Right lung (tissue), 5 donors: ENCODE results near the gene OSBPL3. TPM values are rescaled to one million over a fixed set of nuclear protein-coding genes. Genes with fewer than 3 reads are reported as not detected.

Experiments
- DNase-seq, 2 donors: peaks; one replicate each; pipeline ENCODE4 v3.0.0-alpha.2; 2013
- polyA plus RNA-seq, 5 donors: library from polyadenylated mRNA; unstranded; fragments of 120-200 nt; gene quantifications; one replicate each; pipeline versions ENCODE4 v1.2.1 to v1.2.3, GENCODE V29; 2013; ENCODE audit warnings: inconsistent platforms in 1 of 5, low replicate concordance in 1 of 5; ENCODE audit not compliant: insufficient read length in 5 of 5, insufficient read depth in 1 of 5

Gene OSBPL3
- polyA plus RNA-seq, 5 donors: 2.7 to 4.1 (median 3.3) TPM

- DNase-seq: no peak
These were observed 115.7 kb downstream of the OSBPL3 start for GRCh38 chr7:24864214-24864817.

- DNase-seq: no peak
These were observed 116.4 kb downstream of the OSBPL3 start for GRCh38 chr7:24863626-24864025.

- no peak for DNase-seq
These were observed 117.5 kb downstream of the OSBPL3 start for GRCh38 chr7:24862461-24862860.

GRCh38 chr7:24861336-24861735, 118.6 kb downstream of the OSBPL3 start:
- no peak for DNase-seq

GRCh38 chr7:24860611-24861010, 119.4 kb downstream of the OSBPL3 start:
- DNase-seq: no peak

- no peak for DNase-seq
These were observed 121.6 kb downstream of the OSBPL3 start for GRCh38 chr7:24858108-24858977.

DNA sequence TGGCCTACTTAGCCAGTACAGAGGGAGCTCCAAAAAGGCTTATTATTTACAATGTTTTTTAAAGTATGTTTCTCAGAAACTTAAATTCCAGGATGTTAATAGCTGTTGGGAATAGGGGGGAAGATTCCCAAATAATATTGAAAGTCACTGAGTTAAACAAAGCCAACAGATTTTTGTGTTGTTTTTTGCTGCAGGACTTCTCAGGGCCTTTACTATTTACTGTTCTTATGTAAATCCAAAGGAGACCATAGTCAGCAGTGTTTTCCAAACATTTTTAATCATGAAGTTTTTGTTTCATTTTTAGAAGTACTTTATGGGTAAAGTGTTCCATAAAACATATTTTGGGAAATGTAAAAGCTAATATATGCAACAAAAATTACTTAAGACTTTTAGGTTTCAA, 122.4 kb downstream of the OSBPL3 start:
- DNase-seq: no peak

DNA sequence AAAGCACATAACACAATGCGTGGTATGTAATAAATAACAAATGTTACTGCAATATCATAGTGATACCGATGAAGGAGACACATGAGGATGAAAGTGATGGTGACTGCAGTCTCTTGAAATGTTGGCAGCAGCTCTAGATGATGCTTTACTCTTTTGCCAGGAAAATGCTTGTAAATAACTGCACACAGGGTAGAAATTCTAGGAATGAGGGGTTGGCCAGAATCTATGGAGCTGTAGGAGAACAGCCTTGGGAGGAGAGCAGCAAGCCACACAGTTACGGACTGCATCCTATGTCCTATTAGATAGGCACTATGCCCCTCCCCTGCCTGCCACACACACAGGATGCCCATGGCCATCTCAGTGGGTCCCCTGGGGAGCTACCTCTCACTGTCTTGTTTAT, 125.1 kb downstream of the OSBPL3 start:
- DNase-seq: no peak

- no peak for DNase-seq
These were observed 128.2 kb downstream of the OSBPL3 start for GRCh38 chr7:24851786-24852185.

DNA sequence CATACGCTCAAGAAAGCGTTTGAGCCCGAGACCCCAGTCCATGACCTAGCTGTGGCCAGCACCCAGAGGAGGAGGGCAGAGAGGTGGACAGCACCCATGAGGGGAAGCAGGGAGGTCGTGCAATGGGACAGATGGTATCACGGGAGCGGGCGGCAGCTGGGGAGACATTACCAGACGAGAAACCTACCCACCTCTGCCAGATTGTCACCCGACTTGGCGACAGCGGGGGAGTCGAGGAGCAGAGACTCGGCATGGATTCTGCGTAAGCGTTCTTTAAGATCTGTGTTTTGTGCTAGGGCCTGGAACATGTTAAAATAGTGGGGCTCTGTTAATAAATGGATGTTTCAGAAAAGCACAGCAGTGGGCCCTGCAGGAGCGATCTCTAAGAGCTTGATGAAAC, 131.1 kb downstream of the OSBPL3 start:
- DNase-seq: no peak

DNA sequence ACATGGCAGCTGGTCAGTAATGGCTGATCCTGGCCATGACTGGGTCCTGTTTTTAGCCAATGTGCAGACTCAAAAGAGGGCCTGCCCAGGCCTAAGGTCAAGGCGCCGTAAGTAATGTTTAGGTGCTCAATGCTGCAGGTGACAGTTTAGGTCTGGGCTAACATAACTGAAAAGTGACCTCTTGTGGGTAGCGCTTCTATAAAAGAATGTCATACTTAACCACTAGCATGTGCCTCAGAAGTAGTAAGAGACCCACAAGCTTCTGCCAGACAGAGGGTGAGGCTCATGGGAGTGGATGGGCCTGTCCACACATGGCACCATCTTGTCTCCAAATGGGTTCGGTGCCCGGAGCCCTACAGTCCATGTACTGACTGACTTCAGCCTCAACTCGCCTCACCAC, 132.2 kb downstream of the OSBPL3 start:
- DNase-seq: no peak

DNA sequence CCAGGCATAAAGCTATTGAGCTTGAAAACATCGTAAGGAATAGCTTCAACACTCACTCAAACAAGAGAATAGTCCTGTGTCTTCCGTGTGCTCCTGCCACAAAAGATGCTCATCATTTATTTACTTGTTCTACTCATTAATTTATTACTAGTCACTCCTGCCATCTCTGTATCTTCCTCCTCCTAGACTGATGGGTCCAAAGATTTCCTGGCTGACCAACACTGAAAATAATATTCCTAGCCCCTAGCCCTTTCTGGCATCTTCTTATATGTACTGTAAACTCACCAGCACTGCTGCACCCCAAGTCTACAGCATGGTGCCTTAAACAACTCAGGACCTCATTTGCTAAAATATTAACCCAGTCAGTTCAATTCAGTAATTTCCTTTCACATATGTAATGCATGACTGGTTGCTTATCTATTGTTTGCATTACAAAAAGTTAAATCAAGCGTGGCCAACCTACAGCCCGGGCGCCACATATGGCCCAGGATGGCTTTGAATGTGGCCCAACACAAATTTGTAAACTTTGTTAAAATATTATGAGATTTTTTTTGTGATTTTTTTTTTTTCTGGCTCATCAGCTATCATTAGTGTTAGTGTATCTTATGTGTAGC, 136.1 kb downstream of the OSBPL3 start:
- no peak for DNase-seq

DNA sequence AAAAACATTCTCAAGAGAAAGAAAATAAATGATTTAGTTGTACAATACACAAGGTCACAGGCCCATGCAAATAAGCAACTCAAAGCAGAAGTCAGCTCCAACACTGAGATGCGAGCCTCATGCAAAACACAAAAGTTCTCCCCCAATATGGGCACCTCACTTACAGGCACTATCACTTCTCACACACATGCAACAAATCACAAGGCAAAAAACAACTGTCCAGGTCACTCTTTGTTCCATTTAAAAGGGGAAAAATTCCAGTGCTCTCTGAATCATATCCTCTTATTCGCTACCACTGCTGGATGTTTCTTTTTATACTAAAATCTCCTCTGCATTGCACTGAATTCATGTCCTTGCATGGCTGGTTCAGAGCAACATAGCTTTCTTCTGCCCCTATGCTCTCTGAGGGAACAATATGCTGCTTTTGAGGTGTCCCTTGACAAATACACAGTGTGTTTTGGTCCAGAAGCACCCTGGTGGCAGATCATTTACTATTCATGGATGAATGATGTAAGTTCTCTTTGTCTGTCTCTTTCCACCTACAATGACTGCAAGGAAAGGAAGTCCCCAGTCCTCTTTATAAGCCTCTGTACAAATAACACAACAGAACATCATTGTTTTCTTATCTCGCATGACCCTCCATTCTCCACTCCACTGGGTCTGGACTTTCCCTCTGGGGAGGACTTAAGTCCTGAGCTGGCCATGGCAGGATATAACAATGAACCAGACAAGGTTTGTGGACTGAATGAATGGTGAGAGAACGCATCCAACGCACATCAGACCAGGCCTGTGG, 137.3 kb downstream of the OSBPL3 start:
- no peak for DNase-seq

DNA sequence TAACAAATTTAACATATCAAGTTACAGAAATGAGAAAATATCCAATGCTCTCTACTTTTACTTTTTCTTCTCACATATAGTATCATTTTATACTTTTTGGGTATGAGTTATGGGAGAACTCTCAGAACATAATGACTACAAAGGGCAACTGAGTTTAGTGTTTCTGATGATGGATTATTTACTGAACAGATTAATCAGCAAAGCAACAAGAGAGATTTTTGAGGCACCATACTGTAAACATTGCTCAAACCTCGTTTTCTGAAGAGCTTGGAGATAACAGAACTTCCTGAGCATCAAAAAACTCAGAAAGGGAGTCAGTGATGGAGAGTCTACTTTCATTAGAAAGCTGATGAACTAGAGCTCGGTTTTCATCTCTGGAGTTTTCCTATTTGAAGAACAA, 137.9 kb downstream of the OSBPL3 start:
- DNase-seq: no peak

DNA sequence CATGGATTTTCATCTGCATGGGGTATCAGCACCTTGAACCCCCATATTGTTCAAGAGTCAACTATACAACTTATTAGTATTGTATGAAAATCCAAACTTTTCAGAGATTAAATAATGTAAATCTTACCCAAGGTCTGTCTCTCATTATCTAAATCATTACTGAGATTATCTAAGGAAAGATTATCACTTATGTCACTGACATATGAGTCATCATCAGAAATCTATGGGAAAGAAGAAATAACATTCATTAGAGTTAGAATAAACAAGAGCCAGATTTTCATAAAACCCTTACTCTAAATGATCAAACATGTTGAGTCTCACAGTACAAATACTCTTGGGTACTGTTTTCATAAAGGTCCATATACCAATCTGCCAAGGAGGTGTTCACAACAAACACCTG, 139.4 kb downstream of the OSBPL3 start:
- no peak for DNase-seq

- DNase-seq: no peak
These were observed 143.9 kb downstream of the OSBPL3 start for GRCh38 chr7:24836084-24836483.

DNA sequence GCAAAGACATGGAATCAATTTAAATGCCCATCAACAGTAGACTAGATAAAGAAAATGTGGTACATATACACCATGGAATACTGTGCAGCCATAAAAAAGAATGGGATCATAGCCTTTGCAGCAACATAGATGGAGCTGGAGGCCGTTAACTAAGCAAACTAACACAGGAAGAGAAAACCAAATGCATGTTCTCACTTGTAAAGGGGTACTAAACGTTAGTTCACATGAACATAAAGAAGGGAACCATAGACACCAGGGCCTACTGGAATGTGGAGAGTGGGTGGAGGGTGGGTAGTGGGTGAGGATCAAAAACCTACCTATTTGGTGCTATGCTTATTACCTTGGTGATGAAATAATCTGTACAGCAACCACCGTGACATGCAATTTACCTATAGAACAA, 144.3 kb downstream of the OSBPL3 start:
- DNase-seq: no peak

- DNase-seq: no peak
These were observed 145.7 kb downstream of the OSBPL3 start for GRCh38 chr7:24834128-24834798.

DNA sequence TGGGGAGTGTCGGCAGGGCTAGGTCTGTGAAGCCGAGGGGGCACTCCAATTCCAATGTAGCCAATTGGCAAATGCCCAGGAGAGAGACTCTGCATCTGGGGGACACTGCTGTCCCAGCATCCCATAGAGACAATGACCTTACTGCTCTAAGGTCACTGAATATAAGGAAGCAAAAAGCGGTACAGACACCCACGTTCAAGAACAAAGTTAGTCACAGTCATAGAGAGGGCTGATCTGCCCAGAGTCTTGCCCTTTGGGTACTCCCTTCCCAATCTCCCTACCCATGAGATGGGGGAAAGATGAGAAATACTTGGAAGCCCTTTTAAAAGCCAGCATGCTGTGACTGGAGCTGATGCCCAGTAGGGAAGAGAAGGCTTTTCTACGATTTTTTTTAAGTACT, 146.4 kb downstream of the OSBPL3 start:
- no peak for DNase-seq

GRCh38 chr7:24831240-24831639, 148.7 kb downstream of the OSBPL3 start:
- no peak for DNase-seq

GRCh38 chr7:24830440-24831050, 149.4 kb downstream of the OSBPL3 start:
- no peak for DNase-seq
